ENCODE data around the gene TPRN.

TPRN gene

GRCh38 chr9:137243626-137244485 is 43.3 kb upstream of the TPRN start:
- H3K27ac ChIP-seq, result peak overlapping the region; percentile 97
- TF ChIP-seq CTCF (IDR thresholded peaks at IDR 0.05) (no peak), ZFX (IDR thresholded peaks at IDR 0.05; ENCODE audit: borderline replicate concordance) (no peak)

GRCh38 chr9:137243266-137243625 is 42.7 kb upstream of the TPRN start:
- H3K27ac ChIP-seq, result peak overlapping the region; percentile 97

- H3K27ac ChIP-seq, result peak overlapping the region; percentile 97
- no peak for TF ChIP-seq ZFX (IDR thresholded peaks at IDR 0.05; ENCODE audit: borderline replicate concordance)
- TF ChIP-seq CTCF (IDR thresholded peaks at IDR 0.05), result no peak
These were observed 42.0 kb upstream of the TPRN start for GRCh38 chr9:137242269-137243203.

DNA sequence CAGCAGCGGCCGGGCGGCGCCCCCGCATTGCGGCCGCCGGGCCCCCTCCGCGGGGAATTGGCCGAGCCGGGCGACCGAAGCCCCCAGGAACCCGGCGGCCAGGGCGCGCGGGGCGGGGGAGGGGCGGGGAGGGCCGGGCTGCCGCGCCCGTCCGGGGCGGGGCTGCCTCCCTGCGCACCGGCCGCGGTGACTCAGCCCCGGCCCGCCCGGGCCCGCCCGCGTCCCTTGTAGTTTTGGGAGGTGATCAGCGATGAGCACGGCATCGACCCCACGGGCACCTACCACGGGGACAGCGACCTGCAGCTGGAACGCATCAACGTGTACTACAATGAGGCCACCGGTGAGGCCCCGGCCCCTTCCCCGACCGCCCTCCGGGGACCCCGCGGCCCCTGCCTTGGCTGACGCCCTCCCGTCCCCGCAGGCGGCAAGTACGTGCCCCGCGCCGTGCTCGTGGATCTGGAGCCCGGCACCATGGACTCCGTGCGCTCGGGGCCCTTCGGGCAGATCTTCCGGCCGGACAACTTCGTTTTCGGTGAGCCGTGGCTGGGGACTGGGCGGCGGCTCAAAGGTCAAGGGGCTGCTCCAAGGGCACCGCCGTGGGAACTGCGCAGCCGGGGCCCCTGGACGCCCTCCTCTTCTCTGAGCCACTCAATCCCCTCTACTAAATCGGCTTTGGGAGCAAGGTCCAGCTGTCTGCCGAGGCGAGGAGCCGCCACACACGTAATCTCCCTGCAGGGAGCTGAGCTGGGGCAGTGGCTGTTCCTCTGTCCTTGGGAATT is 41.1 kb upstream of the TPRN start:
- H3K27ac ChIP-seq, result peak overlapping the region; percentile 97
- no peak for TF ChIP-seq CTCF (IDR thresholded peaks at IDR 0.05)
- no peak for TF ChIP-seq ZFX (IDR thresholded peaks at IDR 0.05; ENCODE audit: borderline replicate concordance)

DNA sequence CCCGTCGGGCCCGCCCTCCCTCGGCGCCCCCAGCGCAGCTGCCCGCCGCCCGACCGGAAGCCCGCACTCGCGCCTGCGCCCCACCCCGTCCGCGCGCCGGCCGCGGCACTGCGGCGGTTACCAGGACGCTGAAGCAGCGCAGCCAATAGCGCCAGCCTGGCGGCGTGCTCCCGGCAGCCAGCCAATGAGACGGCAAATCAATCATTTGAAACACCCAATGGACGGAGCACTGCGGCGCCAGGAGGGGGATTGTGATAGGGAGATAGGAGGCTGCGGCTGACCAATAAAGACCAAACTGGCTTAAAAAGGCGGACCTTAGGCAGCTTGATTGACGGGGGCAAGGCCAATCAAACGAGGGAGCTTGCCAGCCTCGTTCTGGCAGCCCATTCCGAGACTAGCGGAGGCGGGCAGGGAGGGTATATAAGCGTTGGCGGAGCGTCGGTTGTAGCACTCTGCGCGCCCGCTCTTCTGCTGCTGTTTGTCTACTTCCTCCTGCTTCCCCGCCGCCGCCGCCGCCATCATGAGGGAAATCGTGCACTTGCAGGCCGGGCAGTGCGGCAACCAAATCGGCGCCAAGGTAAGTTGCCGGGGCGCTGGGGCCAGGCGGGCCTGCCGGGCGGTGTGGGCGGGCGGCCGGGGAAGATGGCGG is 40.4 kb upstream of the TPRN start, which contains the start of gene TUBB4B:
Gene TUBB4B (plus strand): TSS at position 447 of the 649 bp plus-strand sequence. CDS start 74 bp downstream, at position 521.
- H3K27ac ChIP-seq, result peak within 1 kb of the TSS; percentile 97
- TF ChIP-seq CTCF (IDR thresholded peaks at IDR 0.05) (no peak), ZFX (IDR thresholded peaks at IDR 0.05; ENCODE audit: borderline replicate concordance) (no peak)

- peak overlapping the region; percentile 97 for H3K27ac ChIP-seq
- TF ChIP-seq ZFX (IDR thresholded peaks at IDR 0.05; ENCODE audit: borderline replicate concordance) (no peak), CTCF (IDR thresholded peaks at IDR 0.05) (no peak; the same call in 1 of the 2 replicates)
These were observed 39.8 kb upstream of the TPRN start for GRCh38 chr9:137240318-137240840.

GRCh38 chr9:137239541-137240200 is 39.1 kb upstream of the TPRN start:
- peak overlapping the region; percentile 97 for H3K27ac ChIP-seq

Data from 22Rv1 (cell line).